ENCODE data around the gene KDM1A. TPM values are rescaled to one million over a fixed set of nuclear protein-coding genes. Genes with fewer than 3 reads are reported as not detected.

The KDM1A gene
- total and polyA plus RNA-seq, 2 donors (not counting 1 experiment from before 2014, with no cell fraction given), result 30.2 to 47.4 TPM

DNA sequence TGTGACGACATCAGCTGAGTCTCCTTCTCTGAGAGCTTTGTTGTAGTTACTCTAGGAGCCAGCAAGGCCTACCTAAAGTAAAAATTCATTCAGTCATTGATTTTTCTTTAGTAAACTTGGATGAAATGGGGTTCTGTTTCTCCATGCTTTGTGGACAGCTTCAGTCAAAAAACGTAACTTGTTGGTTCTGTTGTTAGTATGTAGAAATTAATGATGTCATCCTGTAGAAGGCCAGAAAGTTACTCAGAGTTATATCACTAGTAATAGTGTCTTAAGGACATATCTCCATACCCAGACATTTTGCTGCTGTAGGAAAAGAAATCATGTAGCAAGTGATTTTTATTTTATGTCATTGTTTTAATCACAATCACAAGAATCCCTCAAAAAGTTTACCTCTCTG is 43.0 kb downstream of the KDM1A start:
- no peaks in the 10 kb centered on the region for H3K27me3 Mint-ChIP-seq
- no CpG with 5 or more reads among the region's 2 CpGs for WGBS (ENCODE audit: insufficient coverage)
- POLR2A ChIA-PET, result no interaction called here

DNA sequence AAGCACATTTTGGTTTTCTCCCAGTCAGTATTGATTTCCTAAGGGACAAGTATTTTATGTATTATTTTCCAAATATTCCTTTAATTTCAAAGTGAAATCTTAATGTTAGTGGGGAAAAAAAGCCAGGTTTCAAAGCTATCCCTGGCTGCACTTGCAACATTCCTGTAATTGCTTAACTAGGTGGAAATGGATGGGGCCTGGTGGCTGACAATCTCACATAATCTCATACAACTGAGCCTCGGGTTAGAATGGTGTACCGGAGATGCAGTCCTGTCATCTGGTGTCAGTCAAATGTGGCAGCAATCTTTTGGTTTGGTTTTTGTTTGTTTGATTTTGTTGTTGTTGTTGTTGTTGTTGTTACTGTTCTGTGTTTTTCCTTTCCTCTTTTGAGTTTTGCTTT is 46.1 kb downstream of the KDM1A start:
- no peaks in the 10 kb centered on the region for H3K4me1 Mint-ChIP-seq
- no peaks in the 10 kb centered on the region for H3K9me3 Mint-ChIP-seq (ENCODE audit: insufficient read depth)
- no CpG with 5 or more reads among the region's 2 CpGs for WGBS (ENCODE audit: insufficient coverage)
- H3K27ac ChIP-seq (ENCODE audit: low read length in 2 of 2), result no peak overlapping the region
- H3K4me3 Mint-ChIP-seq, result no peak overlapping the region
- peaks cover 14 to 68% of the 10 kb centered on the region in 2 experiments for H3K36me3 ChIP-seq (replicated peaks in 1 of 2; ENCODE audit: control extremely low read depth in 1 of 2, control insufficient read depth in 1 of 2, extremely low read depth in 1 of 2, insufficient read depth in 2 of 2, low read length in 1 of 2)
- H3K27me3 ChIP-seq (replicated peaks in 1 of 4; ENCODE audit: control extremely low read depth in 1 of 4, control insufficient read depth in 3 of 4, insufficient read depth in 4 of 4, low read length in 3 of 4), result no peaks in the 10 kb centered on the region
- intact Hi-C loops (cut with micrococcal nuclease), result no loop called here
- H3K4me2 ChIP-seq (replicated peaks; ENCODE audit: low read depth, low read length, poor library complexity, severe bottlenecking), result no peak overlapping the region
- no peaks in the 10 kb centered on the region for H3K27me3 Mint-ChIP-seq
- no peaks in the 10 kb centered on the region for H3K4me1 ChIP-seq (ENCODE audit: control insufficient read depth in 2 of 2, insufficient read depth in 2 of 2, low read length in 2 of 2)
- POLR2A ChIA-PET, result no interaction called here
- H3K27ac Mint-ChIP-seq, result no peak overlapping the region
- DNase-seq (no peak), ATAC-seq (ENCODE audit: low read depth) (no peak)
- CTCF ChIA-PET, result no interaction called here
- H3K9me3 ChIP-seq (ENCODE audit: control extremely low read depth in 1 of 3, control insufficient read depth in 2 of 3, insufficient read depth in 1 of 3, low read length in 2 of 3), result no peaks in the 10 kb centered on the region
- H2AFZ ChIP-seq (ENCODE audit: insufficient read depth, low read depth, low read length, poor library complexity, severe bottlenecking), result no peak overlapping the region
- H3K79me2 ChIP-seq (ENCODE audit: control insufficient read depth, insufficient read depth, low read length), result no peaks in the 10 kb centered on the region
- TF ChIP-seq, protein P1, sequence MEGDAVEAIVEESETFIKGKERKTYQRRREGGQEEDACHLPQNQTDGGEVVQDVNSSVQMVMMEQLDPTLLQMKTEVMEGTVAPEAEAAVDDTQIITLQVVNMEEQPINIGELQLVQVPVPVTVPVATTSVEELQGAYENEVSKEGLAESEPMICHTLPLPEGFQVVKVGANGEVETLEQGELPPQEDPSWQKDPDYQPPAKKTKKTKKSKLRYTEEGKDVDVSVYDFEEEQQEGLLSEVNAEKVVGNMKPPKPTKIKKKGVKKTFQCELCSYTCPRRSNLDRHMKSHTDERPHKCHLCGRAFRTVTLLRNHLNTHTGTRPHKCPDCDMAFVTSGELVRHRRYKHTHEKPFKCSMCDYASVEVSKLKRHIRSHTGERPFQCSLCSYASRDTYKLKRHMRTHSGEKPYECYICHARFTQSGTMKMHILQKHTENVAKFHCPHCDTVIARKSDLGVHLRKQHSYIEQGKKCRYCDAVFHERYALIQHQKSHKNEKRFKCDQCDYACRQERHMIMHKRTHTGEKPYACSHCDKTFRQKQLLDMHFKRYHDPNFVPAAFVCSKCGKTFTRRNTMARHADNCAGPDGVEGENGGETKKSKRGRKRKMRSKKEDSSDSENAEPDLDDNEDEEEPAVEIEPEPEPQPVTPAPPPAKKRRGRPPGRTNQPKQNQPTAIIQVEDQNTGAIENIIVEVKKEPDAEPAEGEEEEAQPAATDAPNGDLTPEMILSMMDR (IDR thresholded peaks at IDR 0.05), result no peak
- TF ChIP-seq EZH2 (IDR thresholded peaks at IDR 0.05; ENCODE audit: borderline replicate concordance, insufficient read depth, low read depth, low read length, poor library complexity, severe bottlenecking), result no peak
- no peaks in the 10 kb centered on the region for H4K20me1 ChIP-seq (ENCODE audit: control insufficient read depth, insufficient read depth, low read length, poor library complexity, severe bottlenecking)
- no peak overlapping the region for H3K9ac ChIP-seq (ENCODE audit: low read length)
- H3K4me3 ChIP-seq (ENCODE audit: control extremely low read depth in 1 of 5, extremely low read depth in 1 of 5, insufficient read depth in 1 of 5, low read depth in 2 of 5, low read length in 4 of 5), result no peak overlapping the region

More for the DNA sequence above, 43.0 kb downstream of the KDM1A start:
- Histone ChIP-seq H3K36me3 (replicated peaks in 1 of 2; ENCODE audit: control extremely low read depth in 1 of 2, control insufficient read depth in 1 of 2, extremely low read depth in 1 of 2, insufficient read depth in 2 of 2, low read length in 1 of 2) (peaks cover 14 to 78% of the 10 kb centered on the region in 2 experiments), H3K4me1 (ENCODE audit: control insufficient read depth in 2 of 2, insufficient read depth in 2 of 2, low read length in 2 of 2) (no peaks in the 10 kb centered on the region), H3K4me2 (replicated peaks; ENCODE audit: low read depth, low read length, poor library complexity, severe bottlenecking) (no peak overlapping the region), H4K20me1 (ENCODE audit: control insufficient read depth, insufficient read depth, low read length, poor library complexity, severe bottlenecking) (no peaks in the 10 kb centered on the region), H3K27me3 (replicated peaks in 1 of 4; ENCODE audit: control extremely low read depth in 1 of 4, control insufficient read depth in 3 of 4, insufficient read depth in 4 of 4, low read length in 3 of 4) (no peaks in the 10 kb centered on the region), H3K79me2 (ENCODE audit: control insufficient read depth, insufficient read depth, low read length) (no peaks in the 10 kb centered on the region), H3K27ac (ENCODE audit: low read length in 2 of 2) (no peak overlapping the region), H3K9me3 (ENCODE audit: control extremely low read depth in 1 of 3, control insufficient read depth in 2 of 3, insufficient read depth in 1 of 3, low read length in 2 of 3) (no peaks in the 10 kb centered on the region), H3K9ac (ENCODE audit: low read length) (no peak overlapping the region), H2AFZ (ENCODE audit: insufficient read depth, low read depth, low read length, poor library complexity, severe bottlenecking) (no peak overlapping the region), H3K4me3 (ENCODE audit: control extremely low read depth in 1 of 5, extremely low read depth in 1 of 5, insufficient read depth in 1 of 5, low read depth in 2 of 5, low read length in 4 of 5) (no peak overlapping the region)
- H3K27ac Mint-ChIP-seq, result no peak overlapping the region
- DNase-seq (no peak), ATAC-seq (ENCODE audit: low read depth) (no peak)
- no peaks in the 10 kb centered on the region for H3K9me3 Mint-ChIP-seq (ENCODE audit: insufficient read depth)
- TF ChIP-seq, protein P1 (IDR thresholded peaks at IDR 0.05), result no peak
- TF ChIP-seq EZH2 (IDR thresholded peaks at IDR 0.05; ENCODE audit: borderline replicate concordance, insufficient read depth, low read depth, low read length, poor library complexity, severe bottlenecking), result no peak
- CTCF ChIA-PET, result no interaction called here
- intact Hi-C loops (cut with micrococcal nuclease), result no loop called here
- H3K4me1 Mint-ChIP-seq, result no peaks in the 10 kb centered on the region
- no peak overlapping the region for H3K4me3 Mint-ChIP-seq
